ENCODE measurements around the gene SNU13. TPM values are rescaled to one million over a fixed set of nuclear protein-coding genes. Genes with fewer than 3 reads are reported as not detected.

SNU13 gene
- total RNA-seq, 1 experiment from 2014 or later: 223 TPM

GRCh38 chr22:41650229-41650628, 38.4 kb downstream of the SNU13 start:
- H3K36me3 ChIP-seq (ENCODE audit: insufficient read depth, low read length, poor library complexity, severe bottlenecking): peaks cover 85% of the 10 kb centered on the region
- no peaks in the 10 kb centered on the region for H3K4me1 ChIP-seq (ENCODE audit: insufficient read depth, low read length, poor library complexity, severe bottlenecking)

GRCh38 chr22:41648432-41648831, 40.2 kb downstream of the SNU13 start:
- Histone ChIP-seq H3K36me3 (ENCODE audit: insufficient read depth, low read length, poor library complexity, severe bottlenecking) (peaks cover 82% of the 10 kb centered on the region), H3K4me1 (ENCODE audit: insufficient read depth, low read length, poor library complexity, severe bottlenecking) (no peaks in the 10 kb centered on the region), H3K27ac (ENCODE audit: low read depth, low read length, poor library complexity, severe bottlenecking) (no peak overlapping the region), H3K27me3 (replicated peaks; ENCODE audit: insufficient read depth, low read depth, low read length, poor library complexity) (no peaks in the 10 kb centered on the region), H3K4me3 (ENCODE audit: low read depth, low read length, poor library complexity, severe bottlenecking) (no peak overlapping the region), H3K9me3 (ENCODE audit: low read depth, low read length, poor library complexity, severe bottlenecking) (no peaks in the 10 kb centered on the region)
- no TSS peak for BruUV-seq (replicated peaks)
- intact Hi-C loops (cut with micrococcal nuclease; ENCODE audit: unreplicated experiment): no loop called here
- TF ChIP-seq CTCF (conservative IDR thresholded peaks at IDR 0.05; ENCODE audit: low read depth, low read length): no peak
- TF ChIP-seq EZH2 (IDR thresholded peaks at IDR 0.05; ENCODE audit: borderline replicate concordance, low read depth, low read length, poor library complexity, severe bottlenecking): no peak
- DNase-seq (ENCODE audit: low spot score): peak; percentile 25
- ChIA-PET POLR2A (ENCODE audit: low non-redundant PET) (no interaction called here), CTCF (no interaction called here)

More at GRCh38 chr22:41650229-41650628, 38.4 kb downstream of the SNU13 start:
- H3K9me3 ChIP-seq (ENCODE audit: low read depth, low read length, poor library complexity, severe bottlenecking): no peaks in the 10 kb centered on the region
- intact Hi-C loops (cut with micrococcal nuclease; ENCODE audit: unreplicated experiment): no loop called here
- H3K4me3 ChIP-seq (ENCODE audit: low read depth, low read length, poor library complexity, severe bottlenecking): no peak overlapping the region
- POLR2A ChIA-PET (ENCODE audit: low non-redundant PET): no interaction called here
- no peak overlapping the region for H3K27ac ChIP-seq (ENCODE audit: low read depth, low read length, poor library complexity, severe bottlenecking)
- H3K27me3 ChIP-seq (replicated peaks; ENCODE audit: insufficient read depth, low read depth, low read length, poor library complexity): no peaks in the 10 kb centered on the region
- no peak for TF ChIP-seq EZH2 (IDR thresholded peaks at IDR 0.05; ENCODE audit: borderline replicate concordance, low read depth, low read length, poor library complexity, severe bottlenecking)
- no peak for TF ChIP-seq CTCF (conservative IDR thresholded peaks at IDR 0.05; ENCODE audit: low read depth, low read length)
- CTCF ChIA-PET: no interaction called here
- BruUV-seq (replicated peaks): no TSS peak
- no peak for DNase-seq (ENCODE audit: low spot score)

- Histone ChIP-seq H3K27me3 (replicated peaks; ENCODE audit: insufficient read depth, low read depth, low read length, poor library complexity) (no peaks in the 10 kb centered on the region), H3K27ac (ENCODE audit: low read depth, low read length, poor library complexity, severe bottlenecking) (no peak overlapping the region), H3K4me1 (ENCODE audit: insufficient read depth, low read length, poor library complexity, severe bottlenecking) (no peaks in the 10 kb centered on the region), H3K4me3 (ENCODE audit: low read depth, low read length, poor library complexity, severe bottlenecking) (no peak overlapping the region), H3K36me3 (ENCODE audit: insufficient read depth, low read length, poor library complexity, severe bottlenecking) (peaks cover 82% of the 10 kb centered on the region), H3K9me3 (ENCODE audit: low read depth, low read length, poor library complexity, severe bottlenecking) (no peaks in the 10 kb centered on the region)
- CTCF ChIA-PET: no interaction called here
- TF ChIP-seq CTCF (conservative IDR thresholded peaks at IDR 0.05; ENCODE audit: low read depth, low read length): no peak
- TF ChIP-seq EZH2 (IDR thresholded peaks at IDR 0.05; ENCODE audit: borderline replicate concordance, low read depth, low read length, poor library complexity, severe bottlenecking): no peak
- BruUV-seq (replicated peaks): no TSS peak
- intact Hi-C loops (cut with micrococcal nuclease; ENCODE audit: unreplicated experiment): no loop called here
- no peak for DNase-seq (ENCODE audit: low spot score)
- POLR2A ChIA-PET (ENCODE audit: low non-redundant PET): no interaction called here
Measured at GRCh38 chr22:41647771-41648170, 40.9 kb downstream of the SNU13 start.
